Measurements from ENCODE around the gene CSF1R. TPM values are rescaled to one million over a fixed set of nuclear protein-coding genes. Genes with fewer than 3 reads are reported as not detected.

CSF1R gene
- total and polyA plus RNA-seq, 2 of the 4 experiments (the other 2 are of a cell fraction) = 0.14 to 0.36 TPM

- H4K8ac ChIP-seq (ENCODE audit: low read depth in 2 of 2, low read length in 2 of 2) = no peak overlapping the region
- in situ Hi-C loops (cut with MboI; ENCODE audit: low sequenced_read_pairs) (no loop called here), intact Hi-C loops (cut with micrococcal nuclease) (no loop called here), dilution Hi-C loops (cut with HindIII; ENCODE audit: low sequenced_read_pairs, unreplicated experiment) (no loop called here)
- peaks cover 7% of the 10 kb centered on the region; the same call in 1 of the 2 replicates for H3K9me1 ChIP-seq (ENCODE audit: insufficient read depth, low read length)
- ChIA-PET CTCF (no interaction called here), POLR2A (ENCODE audit: unreplicated experiment) (no interaction called here)
- H3K27ac ChIP-seq (ENCODE audit: insufficient read depth, low read length) = no peak overlapping the region
- H3K4me1 ChIP-seq (ENCODE audit: control insufficient read depth, insufficient read depth, low read length) = peaks cover 7% of the 10 kb centered on the region
- TF ChIP-seq RFX5 (IDR thresholded peaks at IDR 0.05; ENCODE audit: low read depth, low read length) = no peak
- TF ChIP-seq USF2 (IDR thresholded peaks at IDR 0.05; ENCODE audit: low read depth, low read length) = no peak
- TF ChIP-seq SMC3 (IDR thresholded peaks at IDR 0.05; ENCODE audit: low read depth, low read length) = no peak
- no peak for TF ChIP-seq CEBPB (IDR thresholded peaks at IDR 0.05; ENCODE audit: low read depth, low read length)
- no peak for TF ChIP-seq CHD1 (IDR thresholded peaks at IDR 0.05; ENCODE audit: low read depth, low read length)
- no peak for TF ChIP-seq MAFK (IDR thresholded peaks at IDR 0.05; ENCODE audit: low read depth, low read length)
- no peak for TF ChIP-seq MXI1 (IDR thresholded peaks at IDR 0.05; ENCODE audit: borderline replicate concordance, low read depth, low read length)
- H4K91ac ChIP-seq (ENCODE audit: insufficient read depth, low read depth, low read length) = no peak overlapping the region
- H4K20me1 ChIP-seq (ENCODE audit: insufficient read depth, low read length) = no peaks in the 10 kb centered on the region
- H2AFZ ChIP-seq (replicated peaks; ENCODE audit: low read length, poor library complexity) = no peak overlapping the region
- no peak overlapping the region for H2BK15ac ChIP-seq (ENCODE audit: low read depth, low read length)
- no peak for ATAC-seq (ENCODE audit: low read depth)
- BruUV-seq (replicated peaks) = no TSS peak
- no peak overlapping the region for H3K14ac ChIP-seq (replicated peaks; ENCODE audit: low read depth, low read length)
- no peak overlapping the region for H2BK20ac ChIP-seq (ENCODE audit: low read depth, low read length)
- H3K27me3 ChIP-seq (ENCODE audit: control insufficient read depth, insufficient read depth, low read length) = no peaks in the 10 kb centered on the region
- H3K18ac ChIP-seq (ENCODE audit: low read depth, low read length) = no peak overlapping the region
- WGBS, 2 experiments (ENCODE audit: extremely low coverage in 2 of 2, insufficient read length in 1 of 2) = 93% methylated on average over 3 of the region's 4 CpGs; no CpG with 5 or more reads in 1 of the 2 experiments
- H4K5ac ChIP-seq (ENCODE audit: low read depth, low read length) = no peak overlapping the region
- H2BK120ac ChIP-seq (ENCODE audit: low read depth, low read length) = no peak overlapping the region
- H3K4ac ChIP-seq (ENCODE audit: low read depth, low read length) = no peak overlapping the region
- H3K36me3 ChIP-seq (ENCODE audit: control insufficient read depth, insufficient read depth, low read length) = peaks cover 40% of the 10 kb centered on the region
- no peaks in the 10 kb centered on the region for H3K9me3 ChIP-seq (ENCODE audit: control insufficient read depth, insufficient read depth, low read length)
- H3K56ac ChIP-seq (ENCODE audit: extremely low read depth, insufficient read depth, low read length) = no peak overlapping the region
- DNase-seq = no peak
- H3K4me2 ChIP-seq (ENCODE audit: low read depth, low read length) = no peak overlapping the region
- H2BK5ac ChIP-seq (ENCODE audit: low read depth, low read length, poor library complexity, severe bottlenecking) = no peak overlapping the region
- no peak overlapping the region for H2AK5ac ChIP-seq (ENCODE audit: low read depth, low read length)
- H3K4me3 ChIP-seq (ENCODE audit: insufficient read depth, low read depth, low read length) = no peak overlapping the region
- no peak overlapping the region for H3K9ac ChIP-seq (ENCODE audit: low read depth, low read length)
- no peak overlapping the region for H2AK9ac ChIP-seq (replicated peaks; ENCODE audit: low read depth, low read length, poor library complexity)
- H3K23ac ChIP-seq (ENCODE audit: low read depth, low read length) = no peak overlapping the region
- H3K79me1 ChIP-seq (ENCODE audit: low read depth in 1 of 2, low read length in 2 of 2) = peaks cover 20 to 42% of the 10 kb centered on the region in 2 experiments
Observed at GRCh38 chr5:150026682-150027172, 59.6 kb downstream of the CSF1R start.
